Suppressor macrophage treated with lipopolysaccharide for 1 hour (primary cell): Measurements from ENCODE around the gene TRIM8.
"Not testable (repeated sequence)": the region's sequence is repeated elsewhere in the genome, so short reads cannot be mapped to it uniquely, and the experiment has no call there.

Source experiments
- DNase-seq, 3 donors: peaks; one replicate each; pipeline ENCODE4 v3.0.0-alpha.2; 2020 to 2022

Gene TRIM8

DNA sequence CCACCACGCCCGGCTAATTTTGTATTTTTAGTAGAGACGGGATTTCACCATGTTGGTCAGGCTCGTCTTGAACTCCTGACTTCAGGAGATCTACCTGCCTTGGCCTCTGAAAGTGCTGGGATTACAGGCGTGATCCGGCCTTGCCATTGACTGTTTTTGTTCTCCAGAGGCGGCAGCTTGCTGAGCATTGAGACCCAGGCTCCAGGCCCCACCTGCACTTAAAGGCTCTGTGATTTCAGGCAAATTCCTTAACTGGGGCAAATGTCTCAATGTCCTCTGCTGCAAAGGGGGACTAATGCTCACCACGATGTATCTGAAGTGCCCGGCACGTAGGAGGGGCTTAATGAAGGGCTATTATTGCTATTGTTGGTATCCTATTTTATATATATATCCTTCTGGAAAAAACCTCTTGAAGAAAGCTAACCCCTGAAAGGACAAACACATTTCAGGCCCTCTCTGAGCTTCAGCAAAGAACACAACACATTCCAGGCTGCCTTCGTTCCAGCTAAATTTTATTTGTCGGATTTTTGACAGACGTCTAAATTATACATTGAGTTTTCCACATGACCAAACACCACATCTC is 29.0 kb downstream of the TRIM8 start:
- no peak for DNase-seq

DNA sequence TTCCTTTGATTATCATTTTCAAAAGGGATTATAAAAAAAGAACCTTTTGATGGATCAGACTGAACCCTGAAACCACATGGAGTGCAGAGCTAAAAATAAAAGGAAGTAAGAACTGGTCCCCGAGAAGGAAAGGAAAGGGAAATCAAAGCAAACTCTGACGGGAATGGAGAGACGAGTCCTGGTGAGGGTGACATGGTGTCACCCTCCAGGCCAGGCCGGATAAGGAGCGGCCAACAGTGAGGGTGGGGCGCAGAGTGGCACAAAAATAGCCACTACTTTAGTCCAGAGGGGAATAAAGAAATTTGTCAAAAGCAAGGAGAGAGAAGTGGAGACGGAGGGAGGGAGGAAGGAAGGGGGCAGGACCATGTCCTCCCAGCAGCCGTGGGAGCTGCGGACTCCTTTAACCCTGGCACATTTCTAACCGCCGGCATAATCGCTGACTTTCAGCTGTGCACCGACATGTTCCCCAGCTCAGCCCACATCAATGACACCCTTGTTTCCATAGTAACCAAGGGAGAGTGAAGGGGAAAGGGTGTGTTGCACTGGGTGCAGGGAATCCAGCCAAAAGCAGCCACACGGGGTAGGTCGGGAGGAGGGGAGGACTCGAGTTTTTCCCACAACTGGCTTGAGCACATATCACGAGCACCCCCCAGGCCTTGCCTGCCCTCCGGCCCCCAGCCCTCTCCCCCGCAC is 29.7 kb downstream of the TRIM8 start:
- peak; percentile 90 to 95 (median 93) for DNase-seq

DNA sequence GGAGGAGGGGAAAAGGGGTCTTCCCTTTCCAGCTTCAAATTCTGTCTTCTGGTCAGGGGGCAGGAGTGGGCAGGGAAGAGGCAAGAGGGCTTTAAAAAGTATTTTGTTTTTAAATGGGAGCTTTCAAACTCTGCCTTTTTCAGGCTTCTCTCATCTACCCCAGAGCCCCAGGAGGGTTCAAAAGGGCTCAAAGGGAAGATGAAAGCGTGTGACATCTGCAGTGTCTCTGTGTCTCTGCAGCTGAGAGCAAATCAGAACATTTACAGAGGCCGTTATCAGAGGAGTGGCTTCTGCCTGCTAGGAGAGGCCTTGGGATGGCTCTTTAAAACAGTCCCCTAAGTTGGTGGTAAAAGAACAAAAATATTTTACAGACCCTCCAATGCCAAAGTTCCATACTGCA is 30.3 kb downstream of the TRIM8 start:
- peak in 1 of 3 donors; percentile 36 for DNase-seq

DNA sequence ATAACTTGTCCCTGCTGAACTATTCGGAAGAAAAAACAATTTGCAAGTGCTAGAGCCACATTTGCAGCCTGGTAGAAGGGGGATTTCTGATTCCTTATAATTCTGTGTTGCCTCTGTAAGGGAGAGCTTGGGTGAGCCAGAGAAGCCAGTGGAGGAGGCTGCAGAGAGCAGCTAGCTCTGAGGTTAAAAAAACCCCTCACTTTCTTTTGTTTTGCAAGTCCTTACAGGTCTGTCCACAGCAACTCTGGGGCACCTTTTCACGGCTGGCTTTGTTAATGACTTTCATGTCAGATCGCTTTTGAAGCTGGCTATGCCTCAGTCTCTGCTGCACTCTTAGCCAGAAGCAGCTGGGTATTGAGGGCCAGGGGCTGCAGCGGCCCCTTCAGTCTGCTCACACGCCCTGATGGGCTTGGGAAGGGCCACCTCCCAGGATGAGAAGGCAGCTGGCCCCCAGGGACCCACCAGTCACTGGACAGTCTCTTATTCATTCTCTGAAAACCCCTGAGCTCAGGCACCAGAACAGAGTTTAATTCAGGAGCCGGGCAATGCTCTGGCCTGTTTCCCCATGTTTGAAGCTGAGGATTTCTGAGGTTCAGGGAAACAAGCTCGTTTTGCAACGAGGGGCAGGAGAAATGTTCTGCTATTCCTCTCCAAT is 30.9 kb downstream of the TRIM8 start:
- peak in 1 of 3 donors; percentile 45 for DNase-seq

DNA sequence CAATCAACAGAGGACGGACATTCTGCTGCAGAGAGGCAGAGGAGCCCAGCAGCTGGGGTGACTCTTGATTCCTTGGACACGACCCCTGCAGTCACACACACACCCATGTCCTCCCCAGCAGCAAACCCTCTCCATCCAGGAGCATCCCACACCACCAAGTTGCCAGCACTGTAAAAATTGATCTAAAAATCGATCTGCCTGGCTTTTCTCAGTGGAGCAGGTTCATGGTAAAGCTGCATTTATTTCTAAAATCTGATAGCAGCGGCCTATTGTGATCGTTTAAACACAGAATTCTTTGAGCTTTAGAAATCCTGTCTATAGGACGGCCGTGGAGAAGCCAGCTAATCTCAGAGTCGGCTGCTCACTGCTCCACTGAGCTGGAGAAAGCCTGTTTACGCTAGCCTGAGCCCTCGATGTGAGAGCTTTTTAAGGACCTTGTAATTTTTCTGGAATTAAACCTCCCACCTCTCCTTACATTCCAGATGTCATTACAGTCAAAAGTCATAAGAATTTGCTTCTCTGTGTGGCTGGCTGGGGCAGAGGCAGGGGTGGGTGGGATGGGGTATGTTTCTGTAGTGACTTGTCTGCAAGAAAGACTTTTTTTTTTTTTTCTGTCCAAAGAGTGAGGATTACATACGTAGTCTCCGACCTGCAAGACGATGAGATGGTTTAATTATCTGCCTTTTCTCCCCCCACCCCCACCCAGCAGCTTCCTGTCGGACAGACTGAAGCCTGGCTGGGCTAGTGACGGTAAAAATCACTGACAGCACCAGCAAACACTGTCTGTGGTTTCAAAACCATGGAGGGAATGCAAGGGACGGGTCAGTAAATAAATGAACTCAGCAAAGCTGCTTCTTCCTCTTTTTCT is 31.6 kb downstream of the TRIM8 start:
- peak; percentile 85 to 94 (median 86) for DNase-seq

DNA sequence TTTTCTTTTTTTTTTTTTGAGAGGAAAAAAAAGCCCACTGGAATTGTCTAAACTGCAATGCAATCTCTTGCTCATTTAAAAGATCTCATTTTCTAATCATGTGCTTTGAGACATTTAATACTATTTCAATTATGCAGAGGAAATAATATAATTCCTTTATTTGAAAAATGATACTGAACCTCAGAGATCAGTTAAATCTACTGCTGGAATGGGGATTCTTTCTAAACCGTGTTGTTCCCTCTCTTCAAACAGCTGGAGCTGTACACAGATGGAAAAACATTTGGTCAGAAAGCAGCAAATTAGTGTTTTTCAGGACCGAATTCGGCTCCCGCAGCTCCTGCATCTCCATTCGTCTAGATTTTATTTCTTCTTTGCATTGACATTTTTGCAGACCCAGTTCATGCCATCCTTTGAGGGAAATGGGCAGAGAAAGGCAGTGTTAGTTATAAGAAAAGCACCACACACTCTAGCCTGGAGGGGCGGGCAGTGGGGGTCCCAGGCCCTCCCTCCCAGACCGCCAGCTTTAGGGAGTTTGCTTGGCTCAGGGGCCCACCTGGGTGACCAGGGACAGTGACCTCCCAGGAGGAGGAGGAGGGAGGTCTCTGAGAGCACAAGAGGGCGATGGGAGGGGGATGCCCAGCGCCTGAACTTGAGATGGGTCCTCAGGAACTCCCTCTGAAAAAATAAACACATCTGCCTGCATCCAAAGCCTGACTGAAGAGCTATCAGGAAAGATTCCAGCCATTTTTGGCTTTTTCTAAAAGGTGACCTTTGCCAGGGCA is 32.4 kb downstream of the TRIM8 start:
- no peak for DNase-seq

DNA sequence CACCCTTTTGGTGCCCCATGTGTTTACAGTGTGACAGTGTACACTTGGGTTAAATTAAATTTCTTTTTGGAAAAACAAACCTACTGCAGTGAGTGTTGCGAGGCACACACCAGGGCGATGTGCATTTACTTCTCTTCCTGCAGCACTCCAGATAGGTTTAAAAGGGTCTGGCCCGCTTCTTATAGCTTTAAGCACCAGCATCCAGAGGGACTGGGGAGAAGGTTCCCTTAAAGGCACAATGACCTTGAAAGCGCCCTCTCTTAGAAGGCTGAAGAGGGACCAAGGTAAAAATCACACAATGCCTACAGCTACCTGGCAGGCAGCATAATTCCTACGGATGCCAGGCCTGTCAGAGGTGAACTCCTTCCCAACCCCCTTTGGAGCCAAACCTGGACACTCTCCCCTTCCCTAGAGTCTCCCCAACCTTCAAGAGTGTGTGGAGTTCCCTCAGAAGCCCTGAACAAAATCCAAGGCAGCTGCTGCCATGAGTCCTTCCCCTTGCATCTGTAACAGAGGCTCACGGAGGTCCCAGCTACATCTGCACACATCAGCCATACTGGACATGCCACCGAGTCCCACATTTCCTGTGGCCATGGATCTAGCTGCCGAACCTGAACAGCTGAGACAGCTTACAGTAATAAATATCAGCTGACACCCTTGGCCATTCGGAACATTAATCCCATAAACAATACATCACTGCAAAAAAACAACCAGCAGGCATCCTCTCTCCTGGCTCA is 33.2 kb downstream of the TRIM8 start:
- DNase-seq, result no peak

DNA sequence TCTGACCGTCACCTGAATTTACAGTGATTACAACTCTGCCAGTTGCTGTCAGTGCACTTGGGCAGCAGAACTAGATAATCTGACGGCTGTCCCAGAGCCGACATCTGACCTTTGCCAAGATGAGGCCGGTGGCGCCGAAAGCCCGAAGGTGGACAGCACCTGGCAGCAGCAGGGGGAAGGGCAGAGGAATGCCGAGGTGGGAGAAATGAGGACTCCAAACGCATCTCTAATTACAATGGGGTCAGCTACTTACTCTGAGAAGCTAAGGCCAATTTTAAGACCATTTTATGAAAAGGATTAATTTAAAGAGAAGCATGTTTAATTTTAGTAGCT is 33.8 kb downstream of the TRIM8 start:
- no peak for DNase-seq

DNA sequence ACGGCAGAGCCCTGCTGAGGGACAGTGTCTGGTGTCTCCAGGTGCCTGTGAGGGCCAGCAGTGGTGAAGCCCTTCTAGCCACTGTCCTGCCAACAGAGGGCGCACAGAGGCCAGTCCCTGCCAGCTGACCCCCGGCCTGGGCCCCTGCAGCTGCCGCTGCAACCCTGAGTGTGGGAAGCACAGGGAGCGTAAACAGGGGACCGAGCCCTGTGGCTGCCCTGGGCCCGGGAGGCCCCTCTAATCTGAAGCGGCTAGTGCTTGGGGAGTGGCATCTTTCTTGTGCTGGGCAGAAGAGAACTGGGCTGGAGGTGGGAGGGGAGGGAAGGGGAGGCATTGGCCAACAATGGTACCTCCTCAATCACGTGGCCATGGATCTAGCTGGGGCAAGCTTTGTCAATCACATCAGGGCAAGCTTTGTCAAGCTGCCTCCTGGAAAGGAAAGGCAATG is 34.6 kb downstream of the TRIM8 start:
- peak; percentile 76 to 86 (median 76) for DNase-seq

DNA sequence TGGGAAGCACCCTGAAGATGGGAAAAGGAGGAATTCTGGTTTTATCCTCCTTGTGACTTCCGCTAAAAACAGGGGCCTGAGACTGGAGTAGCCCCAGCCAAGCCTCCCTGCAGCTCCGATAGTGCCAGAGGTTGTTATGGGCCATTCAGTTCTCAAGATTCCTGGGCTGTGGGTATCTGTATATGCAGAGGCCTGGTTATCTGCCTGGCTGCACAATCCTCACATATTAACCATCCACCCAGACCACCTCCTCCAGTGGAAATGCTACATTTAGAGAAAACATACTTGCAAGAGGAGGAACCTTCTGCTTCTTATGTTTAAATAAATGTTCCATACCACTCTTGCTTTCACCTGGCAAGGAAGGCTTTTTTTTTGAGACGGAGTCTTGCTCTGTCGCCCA is 35.3 kb downstream of the TRIM8 start:
- DNase-seq, result peak in 1 of 3 donors; percentile 11

DNA sequence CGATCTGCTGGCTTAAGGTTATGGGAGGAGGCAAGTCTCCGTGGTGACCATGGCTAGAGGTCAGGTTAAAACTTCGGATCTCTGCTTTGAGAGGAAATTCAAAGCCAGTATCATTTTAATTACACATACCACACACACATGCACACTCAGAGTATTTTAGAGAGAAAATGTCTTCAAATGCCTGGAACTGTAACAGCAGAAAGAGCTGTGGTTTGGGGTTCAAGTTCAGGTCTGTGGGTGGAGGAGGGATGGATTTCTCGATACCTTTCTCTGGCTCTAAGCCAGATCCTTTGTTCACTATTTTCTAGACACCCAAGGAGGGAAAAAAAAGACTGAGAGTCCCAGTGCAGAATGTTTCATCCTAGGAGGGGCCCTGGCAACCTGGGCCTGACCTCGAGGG is 37.4 kb downstream of the TRIM8 start:
- no peak for DNase-seq

DNA sequence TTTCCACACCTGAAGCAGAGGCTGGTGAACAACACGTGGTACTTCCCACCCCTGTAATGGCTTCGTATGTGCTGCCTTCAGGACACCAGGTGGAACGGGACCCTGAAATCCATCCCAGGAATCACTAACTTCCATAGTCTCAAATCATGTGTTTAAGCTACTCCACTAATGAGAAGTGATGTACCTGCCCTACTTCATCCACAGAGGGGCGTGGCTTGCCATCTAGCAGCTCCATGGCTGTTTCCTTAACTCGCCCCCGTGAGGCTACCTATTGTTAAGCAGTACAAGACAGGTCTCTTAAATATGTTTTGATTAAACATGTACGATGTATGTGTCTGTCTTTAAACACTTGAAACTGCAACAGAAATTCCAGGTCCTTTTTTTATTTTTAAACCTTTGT is 38.1 kb downstream of the TRIM8 start:
- no peak for DNase-seq

DNA sequence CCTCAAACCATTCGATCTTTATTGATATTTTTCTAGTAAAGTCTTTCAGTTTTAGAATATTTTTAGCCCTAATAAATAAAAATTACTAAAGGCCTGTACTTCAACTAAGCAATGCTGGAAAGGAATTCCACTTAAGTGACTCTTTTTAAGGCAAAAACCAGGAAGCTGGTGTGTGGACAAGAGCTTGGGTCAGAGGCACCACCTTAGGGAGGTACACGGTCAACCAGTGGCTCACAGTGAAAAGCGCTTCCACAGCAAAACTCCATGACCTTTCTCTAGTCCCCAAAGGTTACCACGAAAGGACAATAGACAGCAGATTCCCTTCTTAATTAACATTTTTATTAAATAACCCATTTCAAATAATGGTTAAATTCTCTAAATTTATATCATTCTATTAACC is 38.7 kb downstream of the TRIM8 start:
- DNase-seq, result no peak

DNA sequence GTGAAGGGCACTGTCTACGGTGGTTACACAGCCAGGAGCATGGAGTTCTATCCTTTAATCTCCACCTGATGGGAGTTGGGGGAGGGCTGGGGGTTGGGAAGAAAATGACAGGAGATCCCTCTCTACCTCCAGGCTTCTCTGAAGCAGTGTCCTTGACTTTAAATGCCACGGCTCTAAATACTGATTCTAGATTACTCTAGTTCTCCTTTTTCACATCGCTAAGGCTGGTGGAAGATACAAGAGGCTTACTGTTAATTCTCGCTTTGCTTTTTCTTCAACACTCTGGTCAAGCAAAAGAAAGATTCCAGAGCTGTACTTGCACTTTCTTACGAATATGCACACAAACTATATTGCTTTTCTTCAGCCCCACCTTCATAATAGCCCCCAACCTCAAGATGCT is 39.5 kb downstream of the TRIM8 start:
- no peak for DNase-seq

DNA sequence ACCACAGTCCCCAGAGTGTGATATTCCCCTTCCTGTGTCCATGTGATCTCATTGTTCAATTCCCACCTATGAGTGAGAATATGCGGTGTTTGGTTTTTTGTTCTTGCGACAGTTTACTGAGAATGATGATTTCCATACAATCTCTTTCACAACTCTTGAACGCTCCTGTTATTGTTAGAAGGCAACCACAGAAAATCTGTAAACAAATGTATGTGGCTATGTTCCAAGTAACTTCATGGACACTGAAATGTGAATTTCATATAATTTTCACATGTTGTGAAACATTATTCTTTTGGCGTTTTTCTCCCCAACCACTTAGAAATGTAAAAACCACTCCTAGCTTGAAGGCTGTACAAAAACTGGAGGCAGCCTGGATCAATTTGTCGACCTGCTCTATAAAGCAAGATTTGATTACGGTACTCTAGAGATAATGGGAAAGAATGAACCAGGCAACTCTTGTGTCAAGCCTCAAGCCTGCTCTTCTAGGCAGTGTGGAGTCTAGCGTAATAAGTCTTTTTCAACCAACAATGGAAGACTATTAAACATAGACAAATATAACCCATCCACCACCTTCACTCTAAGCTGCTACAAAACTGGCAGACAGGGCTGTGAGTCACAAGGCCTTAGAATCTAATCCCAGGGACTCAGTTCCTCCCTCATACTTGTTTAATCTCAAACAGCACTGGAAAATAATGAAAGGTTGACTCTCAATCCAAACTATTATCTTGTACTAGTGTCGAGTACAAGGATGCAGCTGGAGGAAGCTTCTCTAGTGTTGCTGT is 47.2 kb downstream of the TRIM8 start:
- DNase-seq, result no peak

DNA sequence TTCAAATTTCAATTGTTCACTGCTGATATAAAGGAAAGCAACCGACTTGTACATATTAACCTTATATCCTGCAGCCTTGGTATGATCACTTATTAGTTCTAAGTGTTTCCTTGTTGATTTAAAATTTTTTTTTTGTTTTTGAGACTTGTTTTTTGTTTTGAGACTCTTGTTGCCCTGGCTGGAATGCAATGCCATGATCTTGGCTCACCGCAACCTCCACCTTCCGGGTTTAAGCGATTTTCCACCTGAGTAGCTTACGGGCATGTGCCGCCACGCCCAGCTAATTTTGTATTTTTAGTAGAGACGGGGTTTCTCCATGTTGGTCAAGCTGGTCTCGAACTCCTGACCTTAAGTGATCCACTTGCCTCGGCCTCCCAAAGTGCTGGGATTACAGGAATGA is 51.1 kb downstream of the TRIM8 start:
- not testable (repeated sequence) for DNase-seq

DNA sequence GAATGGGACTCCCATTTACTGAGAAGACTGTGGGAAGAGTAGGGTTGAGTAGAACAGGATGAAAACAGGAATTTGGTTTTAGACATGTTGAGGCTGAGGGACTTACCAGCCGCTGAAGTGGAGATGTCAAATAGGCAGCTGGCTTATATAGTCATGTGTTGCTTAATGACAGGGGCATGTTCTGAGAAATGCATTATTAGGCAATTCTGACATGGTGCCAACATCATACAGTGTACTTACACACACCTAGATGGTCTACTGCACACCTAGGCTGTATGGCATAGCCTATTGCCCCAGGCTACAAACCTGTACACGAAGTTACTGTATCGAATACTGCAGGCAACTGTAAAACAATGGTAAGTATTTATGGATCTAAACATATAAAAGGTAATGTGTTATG is 52.5 kb downstream of the TRIM8 start:
- DNase-seq, result no peak

DNA sequence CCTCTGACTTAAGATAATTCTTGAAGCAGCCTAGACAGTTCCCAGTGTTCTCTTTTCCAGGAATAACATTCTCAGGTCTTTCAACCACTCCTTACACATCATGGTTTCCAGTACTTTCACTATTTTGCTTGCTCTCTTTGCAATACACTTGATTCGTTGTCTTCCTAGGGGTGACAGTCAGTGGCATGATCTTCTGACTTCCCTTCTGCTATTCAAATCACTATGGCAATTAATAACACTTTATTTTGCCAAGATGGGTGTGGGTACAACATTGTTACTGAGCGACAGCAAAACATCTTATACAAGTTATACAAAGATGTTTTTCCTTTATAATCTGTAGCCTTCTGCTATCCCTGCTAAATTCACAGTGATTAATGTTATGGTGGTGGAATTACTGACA is 54.6 kb downstream of the TRIM8 start:
- DNase-seq, result no peak

DNA sequence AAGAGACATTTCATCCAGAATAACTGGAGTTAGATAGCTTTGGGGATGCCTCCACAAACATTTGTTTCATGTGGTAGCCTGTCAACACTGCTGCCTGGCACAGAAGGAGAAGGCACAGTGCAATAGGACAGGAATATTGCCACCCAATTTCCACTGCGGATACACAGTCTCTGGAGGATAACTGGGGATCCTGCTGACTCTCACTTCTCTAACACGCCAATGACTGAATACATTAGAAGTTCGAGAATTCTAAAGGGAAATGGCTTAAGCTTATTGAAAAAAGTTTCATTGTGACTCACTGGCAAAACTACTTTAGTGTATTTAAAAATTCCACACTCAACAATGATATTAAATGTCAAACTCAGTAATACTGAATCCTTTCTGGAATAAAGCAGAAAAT is 57.0 kb downstream of the TRIM8 start:
- DNase-seq, result peak in 2 of 3 donors; percentile 23 to 39

DNA sequence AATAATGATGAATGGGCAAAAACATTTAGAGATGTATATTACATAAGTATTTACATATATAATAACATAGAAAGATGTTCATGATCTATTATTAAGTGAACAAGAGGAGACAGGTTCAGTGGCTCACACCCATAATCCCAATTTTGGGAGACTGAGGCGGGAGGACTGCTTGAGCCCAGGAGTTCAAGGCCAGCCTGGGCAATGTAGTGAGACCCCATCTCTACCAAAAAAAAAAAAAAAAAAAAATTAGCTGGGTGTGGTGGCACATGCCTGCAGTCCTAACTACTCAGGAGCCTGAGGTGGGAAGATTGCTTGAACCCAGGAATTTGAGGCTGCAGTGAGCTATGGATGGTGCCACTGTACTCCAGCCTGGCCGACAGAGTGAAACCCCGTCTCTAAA is 57.5 kb downstream of the TRIM8 start:
- no peak for DNase-seq

DNA sequence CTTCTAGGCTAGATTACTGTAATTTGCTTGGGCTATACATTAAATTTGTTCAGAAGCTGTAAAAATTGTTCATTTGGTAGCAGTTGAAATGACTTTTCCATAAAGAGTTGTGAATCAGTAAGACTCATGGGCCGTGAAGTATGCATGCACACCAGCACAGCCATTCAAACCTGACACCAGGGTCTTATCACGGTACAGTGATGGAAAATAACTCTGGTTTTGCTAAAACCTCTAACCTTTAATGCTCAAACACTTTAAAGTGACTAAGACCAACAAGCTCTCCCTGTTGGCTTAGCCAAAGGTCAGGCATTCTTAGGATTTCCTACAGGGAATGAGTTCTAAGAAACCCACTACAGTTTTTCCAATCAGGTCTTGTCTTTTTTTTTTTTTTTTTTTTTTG is 58.5 kb downstream of the TRIM8 start:
- no peak for DNase-seq
